ENCODE results near the gene PML.

PML gene

DNA sequence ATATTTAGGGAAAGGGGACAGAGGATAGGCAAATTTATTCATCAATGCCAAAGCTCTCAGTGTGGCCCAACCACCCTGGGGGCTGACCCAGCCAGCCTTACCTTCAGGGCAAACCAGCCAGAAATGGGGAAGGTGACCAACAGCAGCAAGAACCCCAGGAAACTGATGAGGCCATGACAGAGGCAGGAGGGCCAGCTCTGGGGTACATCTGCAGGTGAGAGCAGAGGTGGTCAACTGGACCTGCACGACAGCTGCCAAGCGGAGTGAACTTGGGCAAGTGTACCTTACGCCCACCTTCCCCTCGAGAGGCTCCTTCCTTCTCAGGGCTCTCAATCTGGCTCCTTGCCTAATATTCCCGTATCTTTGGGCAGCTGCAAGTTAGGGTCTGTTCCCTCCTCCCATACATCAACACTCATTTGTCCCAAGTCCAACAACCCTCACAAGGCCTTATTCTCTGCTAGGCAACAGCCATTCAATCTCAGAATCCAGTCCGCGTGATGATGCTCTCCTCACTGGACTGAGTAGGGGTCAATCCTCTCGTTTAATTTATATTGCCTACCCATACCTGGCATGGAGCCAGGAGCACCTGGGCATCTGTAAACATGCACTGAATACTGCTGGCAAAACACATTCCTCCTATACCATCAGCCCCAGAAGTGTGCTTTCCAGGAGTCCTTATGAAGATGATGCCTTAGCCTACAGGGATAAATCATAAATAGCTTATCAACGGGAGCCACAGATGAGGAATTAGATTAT is 4.1 kb upstream of the PML start:
- DNase-seq (ENCODE audit: low read depth in 1 of 2, low spot score in 1 of 2): no peak
- no peak for TF ChIP-seq JUND (IDR thresholded peaks at IDR 0.05; ENCODE audit: low read depth)

DNA sequence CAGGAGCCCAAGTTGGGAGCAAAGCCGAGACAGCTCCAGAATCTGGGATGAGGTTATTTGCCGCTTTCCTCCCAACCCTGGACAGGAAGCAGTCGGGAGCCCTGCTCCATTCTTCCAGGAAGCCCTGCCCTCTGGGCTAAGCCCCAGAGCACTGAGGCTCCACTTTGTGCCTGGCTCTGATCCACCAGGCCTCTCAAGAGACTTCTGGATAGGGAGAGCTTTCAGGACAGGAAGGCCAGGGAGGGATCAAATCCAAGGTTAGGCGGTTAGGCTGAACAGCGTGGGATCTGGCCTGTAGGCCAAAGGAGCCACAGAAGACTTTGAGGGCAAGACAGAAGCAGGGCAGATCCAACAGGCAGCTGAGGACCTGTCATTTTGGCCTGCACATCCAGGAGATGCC is 3.3 kb upstream of the PML start:
- no peak for TF ChIP-seq JUND (IDR thresholded peaks at IDR 0.05; ENCODE audit: low read depth)
- no peak for DNase-seq (ENCODE audit: low read depth in 1 of 2, low spot score in 1 of 2)
- in situ Hi-C loops (cut with HindIII; ENCODE audit: low pct_unique_long_range_greater_than_20kb, low sequenced_read_pairs): no loop called here

More for the DNA sequence above, 4.1 kb upstream of the PML start:
- in situ Hi-C loops (cut with HindIII; ENCODE audit: low pct_unique_long_range_greater_than_20kb, low sequenced_read_pairs): no loop called here

DNA sequence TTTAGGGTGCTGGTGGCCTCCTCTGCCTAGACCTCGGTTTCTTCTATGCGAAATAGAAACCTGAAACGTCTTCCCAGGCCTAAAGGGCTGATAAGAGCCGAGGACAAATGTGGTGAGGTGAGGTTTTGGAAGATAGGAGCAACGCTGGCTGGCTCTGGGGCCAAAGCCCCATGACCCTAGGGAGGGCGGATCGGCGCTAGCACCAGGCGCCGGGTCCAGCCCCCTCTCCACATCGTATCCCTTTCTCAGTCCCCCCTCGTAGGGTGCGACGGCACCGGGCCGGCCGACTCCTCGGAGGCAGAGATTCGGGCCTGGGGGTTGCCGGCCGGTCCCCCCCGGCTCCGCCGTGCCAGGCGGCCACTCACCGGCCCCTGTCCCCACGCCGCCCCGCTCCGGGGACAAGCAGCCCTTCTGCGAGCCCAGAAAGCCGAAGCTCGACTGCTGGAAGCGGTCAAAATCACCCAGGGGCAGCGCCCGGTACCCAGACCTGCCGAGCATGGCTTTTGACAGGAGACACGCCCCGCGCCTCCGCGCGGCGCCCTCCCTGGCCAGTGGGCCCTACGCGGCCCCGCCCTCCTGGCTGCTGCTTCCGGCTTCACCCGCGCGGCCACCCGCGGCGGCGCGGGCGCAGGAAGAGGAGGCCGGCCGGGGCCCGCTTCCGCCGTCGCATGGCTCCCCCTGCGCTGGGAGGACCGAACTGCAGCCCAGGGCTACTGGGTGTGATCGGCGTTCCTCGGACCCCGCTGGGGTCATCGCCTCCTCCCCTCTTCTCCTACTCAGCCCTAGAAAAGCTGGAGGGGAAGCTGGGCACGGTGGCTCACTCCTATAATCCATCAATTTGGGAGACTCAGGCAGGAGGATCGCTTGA is 2.6 kb upstream of the PML start, which contains the start of gene STOML1:
Gene STOML1 (minus strand): TSS at position 570 of the 868 bp plus-strand sequence. CDS start 72 bp downstream, at position 498.
- TF ChIP-seq JUND (IDR thresholded peaks at IDR 0.05; ENCODE audit: low read depth): no peak
- in situ Hi-C loops (cut with HindIII; ENCODE audit: low pct_unique_long_range_greater_than_20kb, low sequenced_read_pairs): no loop called here
- peak; percentile 96 to 97 for DNase-seq (ENCODE audit: low read depth in 1 of 2, low spot score in 1 of 2)

DNA sequence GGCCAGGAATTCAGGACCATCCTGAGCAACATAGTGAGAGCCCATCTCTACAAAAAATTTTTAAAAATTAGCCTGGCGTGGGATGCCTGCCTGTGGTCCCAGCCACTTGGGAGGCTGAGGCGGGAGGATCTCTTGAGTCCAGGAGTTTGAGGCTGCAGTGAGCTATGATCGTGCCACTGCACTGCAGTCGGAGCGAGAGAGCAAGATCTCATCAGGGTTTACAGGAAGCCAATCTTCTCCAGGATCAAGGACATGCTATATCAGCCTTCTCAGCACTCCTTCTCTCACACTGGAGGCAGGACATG is 2.0 kb upstream of the PML start:
- in situ Hi-C loops (cut with HindIII; ENCODE audit: low pct_unique_long_range_greater_than_20kb, low sequenced_read_pairs): no loop called here
- no peak for TF ChIP-seq JUND (IDR thresholded peaks at IDR 0.05; ENCODE audit: low read depth)

DNA sequence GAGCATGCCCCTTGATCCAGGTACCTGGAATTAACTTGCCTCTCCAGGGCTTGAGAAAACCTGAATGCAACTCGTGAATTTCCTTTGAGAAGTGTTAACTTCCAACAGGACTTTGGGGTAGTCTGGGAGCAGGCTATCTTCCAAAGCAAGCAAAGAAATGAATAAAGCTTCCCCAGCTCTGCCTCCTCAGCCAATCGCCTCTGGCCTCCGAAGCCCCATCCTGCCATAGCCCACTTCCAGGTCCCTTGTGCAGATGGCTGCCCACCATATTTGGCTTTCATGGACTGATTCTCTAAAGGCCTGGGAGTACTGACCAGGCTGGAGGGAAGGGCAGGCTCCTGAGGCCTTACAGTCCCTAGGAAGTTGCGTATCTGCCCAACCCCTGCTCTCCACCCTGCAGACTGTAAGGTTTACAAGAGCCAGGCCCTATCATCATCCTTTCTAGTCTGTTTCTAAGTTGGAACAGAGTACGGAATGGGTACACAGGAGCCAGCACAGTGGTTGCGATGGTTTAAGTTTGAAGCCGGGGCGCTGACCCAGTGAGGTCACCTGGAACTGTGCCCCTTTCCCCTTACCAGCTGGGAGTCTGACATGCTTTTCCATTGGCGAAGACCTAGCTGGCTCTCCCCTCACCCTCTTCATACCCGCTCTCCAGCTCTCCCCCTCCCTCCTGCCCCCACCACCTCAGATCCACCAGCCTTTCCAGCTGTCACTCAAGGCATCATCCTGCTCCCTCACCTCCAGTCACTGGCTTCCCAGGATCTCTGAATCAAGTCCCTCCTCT is 1.1 kb upstream of the PML start:
- no peak for DNase-seq (ENCODE audit: low read depth in 1 of 2, low spot score in 1 of 2)
- TF ChIP-seq JUND (IDR thresholded peaks at IDR 0.05; ENCODE audit: low read depth): no peak
- in situ Hi-C loops (cut with HindIII; ENCODE audit: low pct_unique_long_range_greater_than_20kb, low sequenced_read_pairs): no loop called here

More for the DNA sequence above, 2.0 kb upstream of the PML start:
- DNase-seq (ENCODE audit: low read depth in 1 of 2, low spot score in 1 of 2): no peak

DNA sequence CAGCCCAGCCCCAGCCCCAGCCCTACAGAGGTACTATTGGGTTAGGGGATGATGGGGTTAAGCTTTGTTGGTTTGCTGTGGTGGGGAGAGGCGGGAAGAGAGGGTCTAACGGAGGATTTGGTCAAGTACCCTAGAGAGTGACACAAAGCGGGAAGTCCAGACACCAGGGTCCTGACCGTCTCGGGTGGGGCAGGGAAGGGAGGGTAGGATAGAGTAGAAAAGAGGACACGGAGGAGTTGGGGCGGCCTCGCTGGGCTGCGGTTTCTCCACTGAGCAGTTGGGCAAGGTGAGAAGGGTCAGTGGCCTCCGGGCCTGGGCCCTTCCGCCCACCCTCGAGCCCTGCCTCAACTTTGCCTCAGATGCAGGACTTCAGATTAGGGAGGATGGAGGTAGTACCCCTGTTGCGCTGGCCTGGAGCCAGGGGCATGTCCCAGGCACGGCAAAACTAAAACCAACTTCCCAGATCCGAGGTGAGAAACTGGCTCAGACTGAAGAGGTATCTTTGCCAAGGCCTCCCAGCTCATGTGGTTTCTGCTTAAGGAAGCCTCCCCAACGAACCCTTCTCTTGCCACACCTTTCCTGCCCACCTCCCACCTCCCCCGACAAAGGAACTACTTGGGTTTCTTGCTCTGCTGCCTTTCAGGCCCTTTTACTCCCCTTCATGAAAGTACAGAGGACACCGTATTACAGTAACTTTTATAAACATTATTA is 551 bp downstream of the PML start:
- DNase-seq (ENCODE audit: low read depth in 1 of 2, low spot score in 1 of 2): peak in 1 of 2 experiments; percentile 19
- in situ Hi-C loops (cut with HindIII; ENCODE audit: low pct_unique_long_range_greater_than_20kb, low sequenced_read_pairs): no loop called here
- no peak for TF ChIP-seq JUND (IDR thresholded peaks at IDR 0.05; ENCODE audit: low read depth)

DNA sequence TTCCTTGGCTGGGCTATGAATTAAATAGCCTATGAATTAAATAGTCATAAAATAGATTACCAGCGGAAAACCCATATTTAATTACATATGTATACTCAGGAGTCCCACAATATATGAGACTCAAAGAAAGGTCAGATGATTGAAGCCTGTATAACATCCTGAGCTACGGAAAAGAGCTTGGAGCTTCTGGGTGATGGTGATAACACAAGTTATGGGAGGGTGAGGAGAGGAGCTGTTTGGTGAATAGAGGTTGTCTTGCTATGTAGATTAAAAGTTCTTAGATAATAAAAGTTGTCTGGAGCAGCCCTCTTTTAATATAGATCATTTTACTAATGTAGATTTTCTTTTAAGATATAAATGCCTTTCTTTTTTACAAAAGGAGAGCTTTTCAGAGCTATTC is 1.8 kb downstream of the PML start:
- in situ Hi-C loops (cut with HindIII; ENCODE audit: low pct_unique_long_range_greater_than_20kb, low sequenced_read_pairs): no loop called here
- no peak for DNase-seq (ENCODE audit: low read depth in 1 of 2, low spot score in 1 of 2)
- TF ChIP-seq JUND (IDR thresholded peaks at IDR 0.05; ENCODE audit: low read depth): no peak

DNA sequence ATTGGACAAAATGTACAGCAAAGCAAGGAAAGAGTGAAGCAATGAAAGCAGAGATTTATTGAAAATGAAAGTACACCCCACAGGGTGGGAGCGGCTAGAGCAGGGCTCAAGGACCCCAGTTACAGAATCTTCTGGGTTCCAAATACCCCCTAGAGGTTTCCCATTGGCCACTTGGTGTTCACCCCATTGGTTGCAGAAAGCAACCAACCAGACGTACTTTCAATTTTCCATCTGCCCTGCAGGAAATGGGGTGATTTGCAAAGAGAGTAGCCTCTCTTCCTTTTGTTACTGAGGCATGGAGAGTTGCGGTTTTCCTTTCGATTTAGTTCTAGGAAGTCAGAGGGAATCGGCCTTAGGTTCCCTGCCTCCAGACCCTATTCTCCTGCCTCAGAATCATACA is 2.4 kb downstream of the PML start:
- no peak for TF ChIP-seq JUND (IDR thresholded peaks at IDR 0.05; ENCODE audit: low read depth)
- no peak for DNase-seq (ENCODE audit: low read depth in 1 of 2, low spot score in 1 of 2)
- in situ Hi-C loops (cut with HindIII; ENCODE audit: low pct_unique_long_range_greater_than_20kb, low sequenced_read_pairs): no loop called here

DNA sequence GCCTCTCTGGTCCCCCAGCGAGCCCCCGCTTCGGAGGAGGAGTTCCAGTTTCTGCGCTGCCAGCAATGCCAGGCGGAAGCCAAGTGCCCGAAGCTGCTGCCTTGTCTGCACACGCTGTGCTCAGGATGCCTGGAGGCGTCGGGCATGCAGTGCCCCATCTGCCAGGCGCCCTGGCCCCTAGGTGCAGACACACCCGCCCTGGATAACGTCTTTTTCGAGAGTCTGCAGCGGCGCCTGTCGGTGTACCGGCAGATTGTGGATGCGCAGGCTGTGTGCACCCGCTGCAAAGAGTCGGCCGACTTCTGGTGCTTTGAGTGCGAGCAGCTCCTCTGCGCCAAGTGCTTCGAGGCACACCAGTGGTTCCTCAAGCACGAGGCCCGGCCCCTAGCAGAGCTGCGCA is 3.5 kb downstream of the PML start:
- no peak for TF ChIP-seq JUND (IDR thresholded peaks at IDR 0.05; ENCODE audit: low read depth)
- in situ Hi-C loops (cut with HindIII; ENCODE audit: low pct_unique_long_range_greater_than_20kb, low sequenced_read_pairs): no loop called here
- no peak for DNase-seq (ENCODE audit: low read depth in 1 of 2, low spot score in 1 of 2)

DNA sequence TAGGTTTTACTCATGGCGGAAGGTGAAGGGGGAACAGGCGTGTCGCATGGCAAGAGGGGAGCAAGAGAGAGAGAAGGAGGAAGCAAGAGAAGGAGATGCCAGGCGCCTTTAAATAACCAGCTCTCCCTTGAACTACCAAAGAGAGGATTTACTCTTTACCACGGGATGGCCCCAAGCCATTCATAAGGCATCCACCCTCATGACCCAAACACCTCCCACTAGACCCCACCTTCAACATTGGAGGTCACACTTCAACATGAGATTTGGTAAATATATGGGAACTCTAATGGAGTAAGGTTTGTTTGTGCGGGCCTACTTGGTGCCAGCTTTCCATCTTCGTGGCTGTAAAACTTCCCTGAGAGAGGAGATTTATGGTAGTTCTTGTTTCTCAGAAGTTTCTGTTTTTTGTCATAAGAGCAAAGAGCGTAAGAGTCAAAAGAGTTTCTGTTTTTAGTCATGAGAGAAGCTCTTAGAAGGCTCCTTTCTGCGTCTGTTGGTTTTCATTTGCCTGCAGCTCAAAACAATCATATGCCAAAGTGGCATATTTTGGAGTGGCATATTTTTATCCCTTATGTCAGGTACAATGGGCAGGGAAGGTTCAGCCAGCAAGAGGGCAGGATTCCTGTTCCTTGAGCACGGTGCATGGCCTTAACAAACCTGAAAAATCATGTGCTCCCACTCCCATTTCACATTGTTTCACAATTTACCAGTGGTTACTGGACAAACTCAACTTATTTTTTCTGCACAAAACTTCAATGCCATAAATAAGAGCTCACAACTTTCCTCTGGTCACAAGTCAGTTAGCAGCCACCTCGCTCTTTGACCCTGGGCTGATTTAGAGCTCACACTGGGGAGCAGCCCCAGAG is 12.5 kb downstream of the PML start:
- no peak for TF ChIP-seq JUND (IDR thresholded peaks at IDR 0.05; ENCODE audit: low read depth)
- no peak for DNase-seq (ENCODE audit: low read depth in 1 of 2, low spot score in 1 of 2)
- in situ Hi-C loops (cut with HindIII; ENCODE audit: low pct_unique_long_range_greater_than_20kb, low sequenced_read_pairs): no loop called here

DNA sequence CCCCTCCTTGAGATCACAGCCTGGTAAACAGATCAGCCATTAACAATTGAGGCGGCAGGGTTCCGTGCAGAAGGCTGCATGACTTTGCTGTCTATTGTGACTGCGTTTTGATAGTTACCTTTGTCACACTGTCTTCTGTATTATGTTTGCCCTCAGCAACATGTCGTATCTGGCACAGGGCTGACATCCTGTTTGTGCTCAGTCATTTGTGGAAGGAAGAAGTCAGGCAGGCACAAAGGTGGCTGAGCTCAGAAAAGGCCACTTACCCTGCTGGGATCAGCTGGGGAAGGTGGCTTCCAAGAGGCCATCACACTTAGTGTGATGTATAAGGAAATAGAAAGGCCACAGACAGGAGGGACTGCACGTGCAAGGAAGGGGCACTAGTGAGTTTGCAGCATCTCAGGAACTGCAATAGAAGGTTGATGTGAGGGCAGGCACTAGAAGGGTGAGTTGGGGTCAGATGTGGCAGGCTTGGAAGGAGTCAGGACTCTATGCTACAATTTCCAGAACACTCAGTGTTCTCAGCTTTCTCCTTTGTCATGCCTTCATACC is 13.4 kb downstream of the PML start:
- in situ Hi-C loops (cut with HindIII; ENCODE audit: low pct_unique_long_range_greater_than_20kb, low sequenced_read_pairs): no loop called here
- DNase-seq (ENCODE audit: low read depth in 1 of 2, low spot score in 1 of 2): no peak
- no peak for TF ChIP-seq JUND (IDR thresholded peaks at IDR 0.05; ENCODE audit: low read depth)

Data from T47D (cell line).